Measurements from ENCODE around the gene SPATA45. TPM values are rescaled to one million over a fixed set of nuclear protein-coding genes. Genes with fewer than 3 reads are reported as not detected.

The SPATA45 gene
- total RNA-seq, 4 donors from 2014 or later: not detected

DNA sequence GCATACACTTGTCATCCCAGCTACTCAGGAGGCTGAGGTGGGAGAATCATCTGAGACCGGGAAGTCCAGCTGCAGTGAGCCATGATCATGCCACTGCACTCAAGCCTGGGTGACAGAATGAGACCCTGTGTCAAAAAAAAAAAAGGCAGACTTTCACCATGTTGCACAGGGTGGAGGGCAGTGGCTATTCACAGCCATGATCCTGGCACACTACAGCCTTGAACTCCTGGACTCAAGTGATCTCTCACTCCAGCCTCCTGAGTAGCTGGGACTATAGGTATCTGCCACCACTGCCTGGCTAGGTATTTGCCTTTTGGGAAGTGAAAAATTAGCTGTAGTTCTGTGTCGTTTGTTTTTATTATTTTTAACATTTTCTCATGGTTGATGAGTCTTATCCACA is 19.1 kb downstream of the SPATA45 start:
- no peak overlapping the region for H3K4me3 ChIP-seq (replicated peaks in 1 of 3)
- 74% methylated on average over 2 of the region's 2 CpGs for WGBS, 2 donors
- no peaks in the 10 kb centered on the region for H3K36me3 ChIP-seq
- no peaks in the 10 kb centered on the region for H3K4me1 ChIP-seq
- H3K9me3 ChIP-seq: no peaks in the 10 kb centered on the region
- intact Hi-C loops (cut with DNase I): no loop called here
- TF ChIP-seq, protein P1, sequence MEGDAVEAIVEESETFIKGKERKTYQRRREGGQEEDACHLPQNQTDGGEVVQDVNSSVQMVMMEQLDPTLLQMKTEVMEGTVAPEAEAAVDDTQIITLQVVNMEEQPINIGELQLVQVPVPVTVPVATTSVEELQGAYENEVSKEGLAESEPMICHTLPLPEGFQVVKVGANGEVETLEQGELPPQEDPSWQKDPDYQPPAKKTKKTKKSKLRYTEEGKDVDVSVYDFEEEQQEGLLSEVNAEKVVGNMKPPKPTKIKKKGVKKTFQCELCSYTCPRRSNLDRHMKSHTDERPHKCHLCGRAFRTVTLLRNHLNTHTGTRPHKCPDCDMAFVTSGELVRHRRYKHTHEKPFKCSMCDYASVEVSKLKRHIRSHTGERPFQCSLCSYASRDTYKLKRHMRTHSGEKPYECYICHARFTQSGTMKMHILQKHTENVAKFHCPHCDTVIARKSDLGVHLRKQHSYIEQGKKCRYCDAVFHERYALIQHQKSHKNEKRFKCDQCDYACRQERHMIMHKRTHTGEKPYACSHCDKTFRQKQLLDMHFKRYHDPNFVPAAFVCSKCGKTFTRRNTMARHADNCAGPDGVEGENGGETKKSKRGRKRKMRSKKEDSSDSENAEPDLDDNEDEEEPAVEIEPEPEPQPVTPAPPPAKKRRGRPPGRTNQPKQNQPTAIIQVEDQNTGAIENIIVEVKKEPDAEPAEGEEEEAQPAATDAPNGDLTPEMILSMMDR (IDR thresholded peaks at IDR 0.05): no peak
- no peak for TF ChIP-seq POLR2A (IDR thresholded peaks at IDR 0.05)
- no peak overlapping the region for H3K27ac ChIP-seq
- no peaks in the 10 kb centered on the region for H3K27me3 ChIP-seq
- DNase-seq: no peak

DNA sequence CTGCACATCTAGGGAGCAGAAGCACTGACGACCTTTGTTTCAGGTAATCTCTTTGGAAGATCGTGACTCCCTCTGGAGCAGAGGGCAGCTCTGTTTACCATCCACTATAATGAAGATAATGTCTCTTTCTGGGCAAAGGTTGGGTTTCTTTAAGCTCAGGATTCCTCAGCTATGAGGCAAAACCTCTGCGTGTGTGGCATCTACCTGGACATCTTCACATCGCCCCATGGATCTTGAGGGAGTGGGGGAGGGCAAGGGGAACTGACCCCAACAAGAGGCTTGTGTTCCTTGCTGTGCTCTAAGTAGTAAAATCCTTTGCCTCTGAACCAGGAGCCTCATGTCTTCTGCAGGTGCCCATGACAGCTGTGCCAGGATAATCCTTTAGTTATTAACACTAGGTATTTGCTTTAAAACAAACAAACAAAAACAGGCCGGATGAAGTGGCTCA is 19.6 kb downstream of the SPATA45 start:
- Histone ChIP-seq H3K4me3 (replicated peaks in 1 of 3) (no peak overlapping the region), H3K9me3 (no peaks in the 10 kb centered on the region), H3K36me3 (no peaks in the 10 kb centered on the region), H3K27ac (no peak overlapping the region), H3K27me3 (no peaks in the 10 kb centered on the region), H3K4me1 (no peaks in the 10 kb centered on the region)
- intact Hi-C loops (cut with DNase I): no loop called here
- TF ChIP-seq POLR2A (IDR thresholded peaks at IDR 0.05): no peak
- TF ChIP-seq, protein P1 (IDR thresholded peaks at IDR 0.05): no peak
- DNase-seq: no peak
- WGBS, 2 donors: 51 to 75% methylated on average over 5 of the region's 5 CpGs

DNA sequence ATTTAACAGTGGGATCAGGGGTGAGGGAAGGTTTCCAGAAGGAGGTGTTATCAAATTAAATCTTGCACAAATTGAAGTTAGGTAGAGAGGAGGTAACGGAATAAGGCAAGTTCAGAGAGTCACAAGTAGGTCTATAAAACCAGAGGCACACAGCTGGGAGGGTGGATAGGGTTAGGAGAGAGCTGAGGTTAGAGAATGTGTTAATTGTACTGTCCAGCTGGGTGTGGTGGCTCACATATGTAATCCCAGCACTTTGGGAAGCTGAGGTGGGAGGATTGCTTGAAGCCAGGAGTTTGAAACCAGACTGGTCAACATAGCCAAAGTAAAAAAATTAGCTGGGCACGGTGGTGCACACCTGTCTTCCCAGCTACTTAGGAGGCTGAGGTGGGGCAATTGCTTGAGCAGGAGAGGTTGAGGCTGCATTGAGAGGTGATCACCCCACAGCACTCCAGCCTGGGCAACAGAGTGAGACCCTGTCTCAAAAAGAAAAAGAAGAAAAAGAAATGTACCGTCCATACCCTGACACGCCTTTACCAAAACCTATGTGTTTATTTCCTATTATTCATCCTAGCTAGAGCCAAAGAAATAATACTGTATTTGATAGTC is 20.2 kb downstream of the SPATA45 start:
- TF ChIP-seq POLR2A (IDR thresholded peaks at IDR 0.05): no peak
- TF ChIP-seq, protein P1 (IDR thresholded peaks at IDR 0.05): no peak
- no peak overlapping the region for H3K4me3 ChIP-seq (replicated peaks in 1 of 3)
- no peaks in the 10 kb centered on the region for H3K9me3 ChIP-seq
- H3K27ac ChIP-seq: no peak overlapping the region
- WGBS, 2 donors: 94 to 96% methylated on average over 4 of the region's 4 CpGs
- no peaks in the 10 kb centered on the region for H3K27me3 ChIP-seq
- no peaks in the 10 kb centered on the region for H3K4me1 ChIP-seq
- no peaks in the 10 kb centered on the region for H3K36me3 ChIP-seq
- intact Hi-C loops (cut with DNase I): no loop called here
- DNase-seq: no peak

- Histone ChIP-seq H3K9me3 (no peaks in the 10 kb centered on the region), H3K27me3 (no peaks in the 10 kb centered on the region), H3K27ac (no peak overlapping the region), H3K4me3 (replicated peaks in 1 of 3) (no peak overlapping the region), H3K36me3 (no peaks in the 10 kb centered on the region), H3K4me1 (no peaks in the 10 kb centered on the region)
- TF ChIP-seq, protein P1 (IDR thresholded peaks at IDR 0.05): no peak
- no peak for TF ChIP-seq POLR2A (IDR thresholded peaks at IDR 0.05)
- 98% methylated on average over 6 of the region's 6 CpGs for WGBS, 2 donors
- no peak for DNase-seq
- intact Hi-C loops (cut with DNase I): no loop called here
Observed at GRCh38 chr1:212825798-212826452, 21.5 kb downstream of the SPATA45 start.

DNA sequence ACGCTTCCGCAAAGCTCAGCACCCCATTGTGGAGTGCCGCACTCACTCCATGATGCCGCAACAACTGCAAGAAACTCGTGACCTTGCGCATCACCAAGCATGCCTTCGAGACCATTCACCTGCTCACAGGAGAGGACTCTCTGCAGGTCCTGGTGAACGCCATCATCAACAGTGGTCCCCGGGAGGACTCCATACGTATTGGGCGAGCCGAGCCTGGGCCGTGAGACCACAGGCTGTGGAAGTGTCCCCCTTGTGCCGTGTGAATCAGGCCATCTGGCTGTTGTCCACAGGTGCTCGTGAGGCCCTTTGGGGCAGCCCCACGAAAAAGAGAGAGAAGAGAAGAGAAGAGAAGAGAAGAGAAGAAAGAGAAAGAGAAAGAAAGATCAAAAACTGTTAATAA is 23.2 kb downstream of the SPATA45 start:
- intact Hi-C loops (cut with DNase I): no loop called here
- TF ChIP-seq, protein P1 (IDR thresholded peaks at IDR 0.05): no peak
- no peak for TF ChIP-seq POLR2A (IDR thresholded peaks at IDR 0.05)
- WGBS, 2 donors: 94 to 96% methylated on average over 14 to 16 of the region's 16 CpGs
- no peak overlapping the region for H3K27ac ChIP-seq
- no peaks in the 10 kb centered on the region for H3K9me3 ChIP-seq
- H3K4me1 ChIP-seq: no peaks in the 10 kb centered on the region
- DNase-seq: no peak
- H3K27me3 ChIP-seq: no peaks in the 10 kb centered on the region
- no peak overlapping the region for H3K4me3 ChIP-seq (replicated peaks in 1 of 3)
- H3K36me3 ChIP-seq: no peaks in the 10 kb centered on the region
